HUES48 (cell line): ENCODE measurements around the gene EHMT2.

Experiments used
- H3K27ac ChIP-seq: one replicate; pipeline ENCODE4 v1.7.0; 2013; ENCODE audit warnings: low read depth, low read length, inconsistent platforms
- H3K27me3 ChIP-seq: 2 replicates; pipeline ENCODE4 v1.6.1; 2013; ENCODE audit warnings: mild to moderate bottlenecking, low read length; ENCODE audit not compliant: control insufficient read depth, insufficient read depth
- H3K36me3 ChIP-seq: 2 replicates; pipeline ENCODE4 v1.6.1; 2013; ENCODE audit warnings: low read length; ENCODE audit not compliant: control insufficient read depth, insufficient read depth
- H3K4me1 ChIP-seq: 2 replicates; pipeline ENCODE4 v1.6.1; 2013; ENCODE audit warnings: mild to moderate bottlenecking, low read length; ENCODE audit not compliant: control insufficient read depth, insufficient read depth
- H3K4me3 ChIP-seq: 2 replicates; pipeline ENCODE4 v1.5.1; 2013; ENCODE audit warnings: mild to moderate bottlenecking, low read depth, low read length
- H3K9ac ChIP-seq: 2 replicates; pipeline ENCODE4 v1.6.1; 2013; ENCODE audit warnings: mild to moderate bottlenecking, low read depth, low read length, moderate library complexity
- H3K9me3 ChIP-seq: 2 replicates; pipeline ENCODE4 v1.6.1; 2013; ENCODE audit warnings: low read length; ENCODE audit not compliant: control insufficient read depth, insufficient read depth

EHMT2 gene

DNA sequence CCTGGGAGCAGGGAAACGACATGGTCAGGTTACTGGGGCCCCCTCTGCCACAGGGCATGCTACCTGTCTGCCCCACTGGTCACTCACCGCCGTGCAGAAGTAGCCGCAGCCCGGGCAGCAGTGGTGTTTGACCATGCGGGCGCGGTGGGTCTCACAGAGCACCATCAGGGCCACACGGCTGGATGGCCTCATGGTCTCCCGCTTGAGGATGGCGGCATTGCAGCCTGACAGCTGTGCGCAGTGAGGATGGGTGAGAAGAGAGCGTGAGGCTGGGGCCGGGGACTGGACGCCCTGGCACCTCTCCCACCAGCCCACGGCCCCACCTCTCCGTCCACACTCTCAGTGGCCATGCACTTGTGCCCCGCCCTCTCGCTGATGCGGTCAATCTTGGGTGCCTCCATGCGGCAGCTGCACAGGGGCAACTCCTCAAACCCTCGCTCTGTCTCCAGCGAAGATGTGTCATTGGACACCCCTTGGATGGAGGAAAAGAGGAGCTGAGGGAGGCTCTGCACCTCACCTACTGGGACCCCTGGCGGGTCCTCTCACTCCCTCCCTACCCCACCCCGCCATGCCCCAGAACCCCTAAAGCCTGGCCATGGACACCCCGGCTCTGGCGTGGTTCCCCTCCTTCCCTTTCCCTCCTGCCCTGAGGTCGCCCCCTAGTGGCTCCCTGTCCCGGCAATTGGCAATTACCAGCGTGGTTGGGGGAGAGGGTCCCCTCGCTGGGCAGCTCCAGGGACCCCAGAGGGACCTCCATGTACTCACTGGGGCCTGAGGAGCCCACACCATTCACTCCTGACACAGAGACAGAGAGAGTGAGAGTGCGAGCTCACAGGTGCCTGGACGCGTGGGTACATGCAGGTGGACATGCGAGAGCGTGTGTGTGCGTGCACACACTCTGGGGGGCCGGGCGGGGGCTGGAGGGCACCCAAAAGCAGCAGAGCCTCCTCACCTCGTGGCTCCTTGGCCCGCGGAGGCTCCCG, 8.9 kb downstream of the EHMT2 start:
- no peaks in the 10 kb centered on the region for H3K27me3 ChIP-seq
- H3K9ac ChIP-seq = no peak overlapping the region
- no peaks in the 10 kb centered on the region for H3K9me3 ChIP-seq
- H3K27ac ChIP-seq = no peak overlapping the region
- peaks cover 93% of the 10 kb centered on the region for H3K36me3 ChIP-seq
- no peak overlapping the region for H3K4me3 ChIP-seq
- no peaks in the 10 kb centered on the region for H3K4me1 ChIP-seq

DNA sequence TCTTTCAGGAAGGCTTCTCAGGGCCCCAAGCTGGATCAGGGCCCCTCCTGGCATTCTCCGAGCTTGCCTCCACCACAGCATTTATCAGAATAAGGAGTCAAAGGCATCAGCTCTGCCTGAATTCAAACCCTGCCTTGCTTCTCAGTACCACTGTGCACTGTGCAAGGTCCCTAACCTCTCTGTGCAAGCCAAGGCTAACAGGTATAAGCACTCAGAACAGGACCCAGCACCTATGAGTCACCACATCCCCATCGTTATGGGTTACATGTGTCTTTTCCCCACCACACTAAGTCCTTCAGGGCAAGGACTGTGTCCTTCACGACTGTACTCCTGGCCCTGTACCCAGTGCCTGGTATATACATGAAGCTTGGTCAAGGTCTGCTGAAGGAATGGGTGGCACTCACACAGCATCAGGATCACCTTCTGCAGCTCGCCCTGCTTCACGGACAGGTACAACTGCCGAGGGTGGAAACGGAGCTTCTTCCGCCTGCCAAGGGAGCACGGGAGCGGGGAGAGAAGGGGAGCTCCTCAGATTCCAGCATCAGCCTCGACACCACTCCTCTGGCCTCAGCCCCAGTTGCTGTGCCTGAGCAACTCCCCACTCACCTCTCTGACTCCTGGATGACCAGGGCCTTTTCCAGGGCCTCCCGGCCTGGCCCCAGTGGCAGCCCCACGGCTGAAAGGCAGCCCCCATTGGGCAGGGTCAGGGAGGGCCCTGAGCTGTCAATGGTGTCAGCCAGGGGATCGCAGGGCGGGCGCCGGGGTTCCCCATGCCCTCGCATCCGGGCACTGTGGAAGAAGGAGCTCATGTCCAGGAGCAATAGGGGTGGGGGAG, 10.1 kb downstream of the EHMT2 start:
- Histone ChIP-seq H3K36me3 (peaks cover 93% of the 10 kb centered on the region), H3K9me3 (no peaks in the 10 kb centered on the region), H3K27me3 (no peaks in the 10 kb centered on the region), H3K4me1 (no peaks in the 10 kb centered on the region), H3K27ac (no peak overlapping the region), H3K9ac (no peak overlapping the region), H3K4me3 (no peak overlapping the region)

DNA sequence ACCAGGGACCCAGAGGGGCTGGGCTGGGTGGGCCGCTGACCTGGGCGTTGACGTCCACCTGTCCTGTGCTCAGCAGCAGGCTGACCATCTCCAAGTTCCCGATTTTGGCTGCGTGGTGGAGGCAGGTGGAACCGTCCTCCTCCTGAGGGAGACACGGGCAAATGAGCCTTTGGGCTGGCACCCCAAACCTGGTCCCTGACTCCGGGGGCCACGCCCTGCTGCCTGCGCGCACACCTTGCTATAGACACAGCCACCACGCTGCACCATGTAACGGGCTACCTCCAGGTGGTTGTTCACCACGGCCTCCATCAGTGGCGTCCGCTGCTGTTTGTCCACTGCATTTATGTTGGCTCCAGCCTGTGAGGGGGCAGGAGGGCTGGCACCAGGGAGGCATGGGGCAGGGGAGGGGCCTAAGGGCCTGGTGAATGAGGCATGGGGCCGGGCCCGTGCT, 10.9 kb downstream of the EHMT2 start:
- no peak overlapping the region for H3K4me3 ChIP-seq
- no peaks in the 10 kb centered on the region for H3K4me1 ChIP-seq
- no peak overlapping the region for H3K27ac ChIP-seq
- H3K9ac ChIP-seq = no peak overlapping the region
- no peaks in the 10 kb centered on the region for H3K27me3 ChIP-seq
- peaks cover 90% of the 10 kb centered on the region for H3K36me3 ChIP-seq
- no peaks in the 10 kb centered on the region for H3K9me3 ChIP-seq

DNA sequence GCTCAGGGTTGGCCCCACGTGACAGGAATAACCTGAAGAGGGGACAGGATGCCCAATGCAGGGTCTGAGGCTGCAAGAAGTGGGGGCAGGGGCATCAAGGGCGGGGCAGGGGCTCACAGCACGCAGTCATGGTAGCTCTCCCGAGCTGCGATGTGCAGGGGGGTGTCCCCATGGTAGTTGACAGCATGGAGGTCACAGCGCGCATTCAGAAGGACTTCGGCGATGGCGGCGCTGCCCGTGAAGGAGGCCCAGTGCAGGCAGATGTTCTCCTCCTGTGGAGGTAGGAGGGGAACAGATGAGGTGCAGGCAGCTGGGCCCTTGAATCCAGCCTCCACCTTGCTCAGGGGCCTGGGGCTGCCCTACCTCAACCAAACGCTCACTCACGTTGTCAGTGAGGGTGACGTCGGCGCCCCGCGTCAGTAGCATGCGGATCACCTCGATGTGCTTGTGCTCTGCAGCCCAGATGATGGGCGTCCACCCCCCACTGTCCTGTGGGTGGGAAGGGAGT, 12.9 kb downstream of the EHMT2 start:
- Histone ChIP-seq H3K4me1 (no peaks in the 10 kb centered on the region), H3K36me3 (peaks cover 95% of the 10 kb centered on the region), H3K27ac (no peak overlapping the region), H3K4me3 (no peak overlapping the region), H3K27me3 (no peaks in the 10 kb centered on the region), H3K9ac (no peak overlapping the region), H3K9me3 (no peaks in the 10 kb centered on the region)

DNA sequence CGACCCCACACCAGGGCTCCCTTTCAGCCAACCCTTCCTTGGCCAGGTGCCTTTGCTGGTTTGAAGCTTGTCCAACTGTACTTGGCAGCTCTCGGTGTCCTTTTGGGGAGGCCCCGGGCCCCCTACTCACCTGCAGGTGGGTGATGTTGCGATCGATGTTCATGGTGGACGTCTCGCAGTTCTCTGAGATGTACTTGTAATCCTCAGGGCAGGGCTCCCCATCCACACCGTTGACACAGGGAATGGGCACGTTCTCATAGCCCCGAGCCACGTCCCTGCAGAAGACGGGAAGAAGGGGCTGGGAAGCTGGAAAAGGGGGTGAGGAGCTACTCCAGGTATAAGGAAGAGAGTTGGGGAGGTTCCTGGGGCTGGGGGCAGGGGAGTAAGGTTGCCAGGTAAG, 13.8 kb downstream of the EHMT2 start:
- no peak overlapping the region for H3K4me3 ChIP-seq
- H3K9ac ChIP-seq = no peak overlapping the region
- H3K36me3 ChIP-seq = peaks cover 89% of the 10 kb centered on the region
- no peaks in the 10 kb centered on the region for H3K4me1 ChIP-seq
- no peak overlapping the region for H3K27ac ChIP-seq
- no peaks in the 10 kb centered on the region for H3K9me3 ChIP-seq
- H3K27me3 ChIP-seq = no peaks in the 10 kb centered on the region

DNA sequence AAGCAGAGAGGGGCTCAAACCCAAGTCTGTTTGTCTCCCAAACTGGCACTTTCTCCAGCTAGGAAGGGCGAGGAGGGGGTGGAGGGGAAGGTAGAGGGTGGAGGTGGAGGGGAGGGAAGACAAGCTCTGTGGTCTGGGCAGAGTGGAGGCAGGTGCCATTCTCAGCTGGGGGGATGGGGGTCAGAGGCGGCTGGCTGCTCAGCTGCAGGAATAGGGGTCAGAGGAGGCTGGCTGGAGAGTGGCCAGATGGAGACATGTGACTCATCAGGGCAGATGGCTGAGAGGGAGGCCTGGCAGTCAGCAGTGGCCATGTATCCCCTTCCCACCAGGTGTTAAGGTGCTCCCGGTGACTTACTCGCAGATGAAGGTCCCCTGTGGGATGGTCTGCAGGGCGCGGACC, 15.2 kb downstream of the EHMT2 start:
- H3K36me3 ChIP-seq = peaks cover 75% of the 10 kb centered on the region
- H3K4me1 ChIP-seq = no peaks in the 10 kb centered on the region; the same call in 1 of the 2 replicates
- no peak overlapping the region for H3K27ac ChIP-seq
- no peak overlapping the region for H3K4me3 ChIP-seq
- H3K9me3 ChIP-seq = no peaks in the 10 kb centered on the region
- no peaks in the 10 kb centered on the region for H3K27me3 ChIP-seq
- no peak overlapping the region for H3K9ac ChIP-seq

DNA sequence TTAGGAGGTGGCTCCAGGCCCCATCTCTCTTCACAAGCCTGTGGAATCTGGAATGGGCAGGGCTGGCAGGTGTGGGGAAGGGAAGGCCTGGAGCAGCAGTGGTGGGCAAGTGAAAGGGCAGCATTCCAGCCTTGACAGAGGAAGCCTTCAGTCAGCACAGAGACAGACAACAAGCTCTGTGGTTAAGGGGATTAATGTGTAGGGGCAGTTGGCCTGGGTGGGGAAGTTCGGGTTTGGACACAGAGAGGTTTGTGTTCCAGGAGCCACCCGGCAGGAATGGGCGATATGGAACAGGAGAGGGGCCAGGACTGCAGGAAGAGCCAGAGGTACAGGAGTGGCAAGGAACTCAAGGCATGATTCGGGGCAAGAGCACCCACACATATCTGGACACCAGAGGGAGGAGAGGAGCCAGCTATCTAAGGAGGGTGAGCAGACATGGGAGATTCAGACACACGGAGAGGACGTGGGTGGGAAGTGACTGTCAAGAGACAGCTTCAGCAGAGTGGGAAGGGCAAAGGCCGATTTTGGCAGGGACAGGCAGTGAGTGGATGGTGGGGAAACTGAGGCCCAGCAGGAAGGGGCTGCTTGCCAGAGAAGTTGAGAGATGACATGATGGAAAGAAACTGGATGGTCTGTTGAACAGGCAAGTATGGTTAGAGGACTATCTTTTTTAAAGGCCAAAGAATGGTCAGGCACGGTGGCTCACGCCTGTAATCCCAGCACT, 16.2 kb downstream of the EHMT2 start:
- no peak overlapping the region for H3K27ac ChIP-seq
- H3K27me3 ChIP-seq = no peaks in the 10 kb centered on the region
- no peaks in the 10 kb centered on the region; the same call in 1 of the 2 replicates for H3K4me1 ChIP-seq
- H3K36me3 ChIP-seq = peaks cover 65% of the 10 kb centered on the region
- H3K4me3 ChIP-seq = no peak overlapping the region
- H3K9me3 ChIP-seq = no peaks in the 10 kb centered on the region
- no peak overlapping the region for H3K9ac ChIP-seq

DNA sequence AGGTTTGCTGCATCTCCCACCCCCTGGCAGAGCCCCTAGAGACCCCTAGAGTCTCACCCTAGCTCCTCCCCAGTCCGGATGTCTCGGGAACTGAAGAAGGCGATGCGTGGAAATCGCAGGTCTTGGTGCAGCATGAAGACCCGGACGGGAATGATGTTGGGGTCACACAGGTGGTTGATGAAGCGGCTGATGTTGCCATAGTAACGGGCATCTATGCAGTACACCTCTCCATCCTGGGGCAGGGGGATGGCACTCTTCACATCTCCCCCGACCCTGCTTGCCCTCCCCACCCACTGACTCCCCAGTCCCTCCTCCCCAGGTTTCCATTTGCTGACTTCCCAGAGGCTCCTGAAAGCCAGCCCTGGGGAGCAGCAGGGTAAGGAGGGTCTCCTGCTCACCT, 16.9 kb downstream of the EHMT2 start:
- H3K4me1 ChIP-seq = no peaks in the 10 kb centered on the region; the same call in 1 of the 2 replicates
- H3K4me3 ChIP-seq = no peak overlapping the region
- H3K36me3 ChIP-seq = peaks cover 58% of the 10 kb centered on the region
- H3K9ac ChIP-seq = no peak overlapping the region
- H3K27ac ChIP-seq = no peak overlapping the region
- H3K9me3 ChIP-seq = no peaks in the 10 kb centered on the region
- no peaks in the 10 kb centered on the region for H3K27me3 ChIP-seq

DNA sequence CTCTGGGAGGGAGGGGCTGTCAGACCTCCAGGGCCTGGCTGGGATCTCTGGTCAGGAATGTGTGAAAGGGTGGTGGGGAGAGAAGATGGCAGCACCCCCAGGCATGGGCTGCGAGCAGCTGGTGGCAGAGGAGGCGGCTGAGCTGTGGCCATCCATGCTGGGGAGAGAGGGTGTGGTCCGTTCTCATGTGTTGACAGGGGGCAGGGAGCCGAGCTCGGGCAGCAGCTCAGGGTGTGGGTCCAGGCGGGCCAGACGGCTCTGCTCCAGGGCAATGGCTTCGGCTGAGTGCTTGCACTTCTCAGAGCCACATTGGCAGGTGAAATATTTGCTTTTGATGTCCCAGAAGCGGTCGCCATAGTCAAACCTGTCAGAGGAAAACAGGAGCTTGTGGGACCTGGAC, 17.6 kb downstream of the EHMT2 start:
- Histone ChIP-seq H3K9ac (no peak overlapping the region), H3K27ac (no peak overlapping the region), H3K27me3 (no peaks in the 10 kb centered on the region), H3K4me1 (no peaks in the 10 kb centered on the region; the same call in 1 of the 2 replicates), H3K36me3 (peaks cover 52% of the 10 kb centered on the region), H3K9me3 (no peaks in the 10 kb centered on the region), H3K4me3 (no peak overlapping the region)

DNA sequence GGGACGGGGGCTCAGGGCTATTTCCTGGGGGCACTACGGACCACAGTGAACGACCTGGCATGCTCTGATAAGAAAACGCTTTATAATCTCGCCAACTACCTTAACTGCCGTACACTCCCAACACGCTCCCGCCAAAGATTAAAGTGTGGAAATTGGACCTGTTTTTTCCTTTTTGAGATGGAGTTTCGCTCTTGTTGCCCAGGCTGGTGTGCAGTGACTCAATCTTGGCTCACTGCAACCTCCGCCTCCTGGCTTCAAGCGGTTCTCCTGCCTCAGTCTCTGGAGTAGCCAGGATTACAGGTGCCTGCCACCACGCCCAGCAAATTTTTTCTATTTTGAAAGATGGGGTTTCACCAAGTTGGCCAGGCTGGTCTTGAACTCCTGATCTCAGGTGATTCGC, 18.4 kb downstream of the EHMT2 start:
- Histone ChIP-seq H3K36me3 (peaks cover 45% of the 10 kb centered on the region), H3K4me3 (no peak overlapping the region), H3K27me3 (no peaks in the 10 kb centered on the region), H3K9ac (no peak overlapping the region), H3K4me1 (no peaks in the 10 kb centered on the region; the same call in 1 of the 2 replicates), H3K9me3 (no peaks in the 10 kb centered on the region), H3K27ac (no peak overlapping the region)
